Hematopoietic multipotent progenitor cell treated with erythropoietin and hydrocortisone succinate and interleukin-3 and kit ligand, for 6 days (in vitro differentiated cells): ENCODE results near the gene SIX1.

Experiments
- DNase-seq: peaks from one replicate; pipeline ENCODE4 v3.0.0-alpha.2; 2015

The SIX1 gene

DNA sequence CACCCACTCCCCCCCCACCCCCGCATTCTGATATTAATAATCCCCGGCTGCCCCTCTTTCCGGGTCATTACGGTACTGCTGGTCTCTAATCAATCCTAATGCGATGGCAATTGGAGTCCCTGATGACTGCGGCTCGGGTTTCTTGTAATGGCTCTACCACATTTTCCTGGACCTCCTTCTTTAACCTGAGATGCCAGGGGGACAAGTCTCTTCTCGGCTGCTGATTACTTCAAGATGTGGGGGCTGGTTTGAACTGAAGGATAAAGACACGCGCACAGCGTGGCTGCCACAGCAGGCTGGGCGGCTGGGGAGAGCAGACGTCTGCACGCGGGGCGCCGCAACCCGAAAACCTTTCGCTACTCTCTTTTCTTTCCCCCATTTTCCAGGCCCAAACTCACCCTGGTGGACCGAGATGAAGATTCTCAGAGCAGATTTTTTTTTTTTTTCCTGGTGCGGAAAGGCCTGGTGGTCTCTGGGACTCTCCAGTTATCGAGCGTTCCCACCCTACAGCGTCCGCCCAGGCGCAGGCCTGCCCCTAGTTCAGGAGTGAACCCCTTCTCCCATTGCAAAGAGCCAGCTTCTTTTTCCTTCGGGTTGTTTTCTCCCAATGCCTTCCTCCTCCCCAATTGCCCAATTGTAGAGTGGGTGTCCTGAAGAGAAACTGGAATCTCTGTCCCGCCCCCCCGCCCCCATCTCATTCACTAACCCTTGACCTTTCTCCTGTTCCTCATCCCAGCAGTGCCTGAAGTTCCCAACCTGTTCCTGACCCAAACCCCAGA, 6.0 kb upstream of the SIX1 start:
- no peak for DNase-seq

GRCh38 chr14:60654334-60654821, 5.1 kb upstream of the SIX1 start:
- no peak for DNase-seq

DNA sequence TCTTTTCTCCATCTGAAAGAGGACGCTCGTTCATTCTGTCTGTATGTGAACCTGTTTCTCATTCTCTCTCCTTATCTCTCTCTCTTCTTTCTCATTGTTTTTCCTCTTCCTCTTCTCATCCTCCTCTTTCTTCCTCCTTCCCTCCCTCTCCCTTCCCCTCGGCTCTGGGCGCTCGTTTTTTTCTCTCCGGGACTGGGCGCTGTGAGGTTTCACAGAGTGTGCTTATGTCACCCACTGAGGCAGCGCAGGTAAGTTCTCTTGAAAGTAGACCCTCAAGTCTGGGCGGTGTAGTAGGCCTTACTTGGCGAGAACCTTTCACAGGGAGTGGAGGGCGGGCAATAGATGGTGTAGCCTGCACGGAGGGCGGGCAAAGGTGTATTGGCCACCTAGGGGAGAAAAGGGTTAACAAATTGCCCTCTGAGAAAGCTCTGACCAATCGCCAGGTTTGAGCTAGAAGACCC, 4.5 kb upstream of the SIX1 start:
- no peak for DNase-seq

GRCh38 chr14:60652674-60653651, 3.7 kb upstream of the SIX1 start:
- no peak for DNase-seq

DNA sequence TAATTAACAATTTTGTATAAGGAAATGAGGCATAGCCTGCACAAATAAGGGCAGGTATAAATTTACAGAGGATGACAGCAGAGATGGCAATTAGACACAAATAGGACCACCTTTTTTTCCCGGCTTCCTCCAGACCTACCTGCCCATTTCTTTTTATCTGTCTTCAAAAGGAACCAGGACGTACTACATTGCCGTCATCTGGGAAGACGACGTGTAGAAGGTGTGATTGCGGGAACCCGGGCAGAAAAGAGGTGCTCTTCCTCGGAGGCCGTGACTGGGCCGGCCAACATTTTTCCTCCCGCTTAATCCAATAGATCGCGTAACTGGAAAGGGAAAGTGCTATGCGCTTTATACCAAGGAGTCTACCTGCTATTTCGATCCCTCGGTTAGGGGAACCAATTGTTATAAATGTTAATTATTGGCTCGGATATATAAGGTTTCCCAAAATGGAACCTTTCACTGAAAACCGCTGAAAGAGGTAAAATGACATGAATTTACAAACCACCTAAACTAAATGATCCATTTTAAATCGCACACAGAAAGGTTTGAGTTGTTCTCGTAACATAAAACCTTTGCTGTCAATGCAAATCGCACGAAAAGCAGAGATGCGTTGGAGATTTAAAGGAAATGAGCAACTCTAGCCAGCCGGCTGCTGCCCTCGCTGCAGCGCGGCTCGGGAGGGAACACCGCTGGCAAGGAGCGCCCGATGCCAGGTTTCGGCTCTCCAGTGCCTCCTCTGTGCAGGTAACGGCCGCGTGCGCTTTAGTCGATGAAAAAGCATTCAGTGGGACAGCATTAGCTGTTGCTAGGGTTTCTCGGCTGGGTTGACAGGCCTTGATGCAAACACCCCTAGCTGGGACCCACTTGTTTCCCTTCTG, 2.8 kb upstream of the SIX1 start:
- no peak for DNase-seq

GRCh38 chr14:60651086-60651795, 2.0 kb upstream of the SIX1 start:
- DNase-seq, result no peak

- DNase-seq, result no peak
These were observed 1.2 kb upstream of the SIX1 start for GRCh38 chr14:60650373-60650961.

- no peak for DNase-seq
These were observed 647 bp upstream of the SIX1 start for GRCh38 chr14:60649875-60650372.

DNA sequence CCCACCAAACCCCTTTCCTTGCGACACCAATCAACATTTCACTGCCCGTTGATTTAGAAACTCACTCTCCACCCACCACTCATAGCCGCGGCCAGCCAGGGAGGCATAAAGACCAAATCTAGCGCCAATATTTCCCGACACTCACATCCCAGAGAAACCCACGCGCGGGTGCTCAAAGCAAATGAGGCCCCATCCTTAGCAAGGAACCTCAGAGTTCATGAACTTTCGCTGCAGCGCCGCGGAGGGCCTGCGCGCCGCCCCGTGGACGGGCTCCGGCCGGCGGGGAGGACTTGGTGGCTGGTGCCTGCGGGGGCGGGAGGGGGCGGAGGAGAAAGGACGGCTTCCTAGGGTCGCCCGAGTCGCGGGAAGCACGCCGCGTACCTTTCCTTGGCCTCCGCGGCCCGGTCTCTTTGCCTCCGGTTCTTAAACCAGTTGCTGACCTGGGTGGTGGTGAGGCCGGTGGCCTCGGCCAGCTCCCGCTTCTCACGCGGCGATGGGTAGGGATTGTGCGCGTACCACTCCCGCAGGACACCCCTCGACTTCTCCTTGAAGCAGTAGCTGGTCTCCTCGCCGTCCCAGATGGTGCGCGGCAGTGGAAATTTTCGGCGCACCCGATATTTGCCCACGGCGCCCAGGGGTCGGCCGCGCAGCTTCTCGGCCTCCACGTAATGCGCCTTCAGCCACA, 886 bp downstream of the SIX1 start:
- DNase-seq, result no peak

GRCh38 chr14:60647837-60648248, 1.4 kb downstream of the SIX1 start:
- DNase-seq, result no peak

DNA sequence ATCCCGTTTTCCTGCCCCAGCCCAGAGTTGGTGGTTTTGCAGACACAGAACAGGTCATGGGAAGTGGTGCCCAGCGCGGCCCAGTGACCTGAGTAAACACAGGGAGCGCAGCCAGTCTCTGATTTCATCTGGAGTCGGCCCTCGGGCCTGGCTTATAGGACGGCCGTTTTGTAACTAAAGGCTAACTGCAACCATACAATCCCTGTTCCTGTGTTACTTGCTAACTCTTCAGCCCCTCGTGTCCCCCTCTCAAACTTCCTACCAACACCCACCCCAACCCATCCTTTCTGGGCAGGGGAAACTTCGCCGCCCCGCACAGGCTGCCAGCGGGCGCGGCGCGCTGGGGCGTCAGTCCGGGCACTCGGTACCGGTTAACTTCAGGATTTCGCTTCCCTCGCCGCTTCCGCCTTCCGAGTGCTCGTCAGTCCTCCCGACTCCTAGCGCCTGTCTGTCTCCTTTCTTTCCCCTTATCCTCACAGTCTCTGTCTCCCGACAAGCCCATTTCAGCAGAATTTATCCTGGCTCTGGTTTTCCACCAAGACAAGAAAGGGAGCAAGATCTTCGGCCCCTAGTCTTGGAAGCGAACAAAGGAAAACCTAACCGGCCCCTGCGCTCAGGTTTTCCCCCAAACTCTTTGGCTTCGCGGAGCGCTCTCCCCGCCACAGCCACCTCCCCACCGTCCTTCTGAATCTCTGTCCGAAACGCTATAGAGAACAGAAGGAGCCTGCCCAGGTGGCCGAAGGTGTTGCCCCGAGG, 2.0 kb downstream of the SIX1 start:
- DNase-seq, result no peak

- DNase-seq, result no peak
These were observed 3.0 kb downstream of the SIX1 start for GRCh38 chr14:60646226-60646818.

DNA sequence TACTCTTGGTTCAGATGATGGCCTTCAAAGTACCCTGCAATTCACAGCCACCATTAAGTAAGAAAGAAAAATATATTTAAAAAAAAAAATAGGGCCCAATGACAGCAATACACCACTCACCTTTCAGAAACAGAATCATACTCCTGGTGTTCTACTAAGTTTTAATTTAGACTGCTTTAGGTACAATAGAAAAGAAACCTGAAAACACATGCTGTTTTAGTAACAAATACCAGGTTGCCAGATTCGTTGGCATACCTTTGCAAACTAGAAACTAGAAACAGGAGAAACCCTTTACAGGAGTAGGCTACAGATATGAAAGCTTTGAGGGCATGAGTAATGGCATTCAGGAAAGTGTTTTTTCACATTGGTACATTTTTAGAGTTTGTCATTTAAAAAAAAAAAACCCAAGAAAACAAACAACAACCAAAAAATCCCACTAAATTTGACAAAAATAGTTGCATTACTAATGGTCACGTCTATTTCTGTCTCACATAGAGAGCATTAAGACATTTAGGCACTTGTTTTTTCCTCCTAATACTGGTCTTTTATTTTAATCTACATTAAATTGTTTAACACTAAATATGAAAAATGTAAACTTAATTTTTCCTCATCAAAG, 4.0 kb downstream of the SIX1 start:
- DNase-seq, result no peak

GRCh38 chr14:60644666-60645065, 4.6 kb downstream of the SIX1 start:
- DNase-seq, result no peak

GRCh38 chr14:60643463-60644314, 5.6 kb downstream of the SIX1 start:
- DNase-seq, result no peak

DNA sequence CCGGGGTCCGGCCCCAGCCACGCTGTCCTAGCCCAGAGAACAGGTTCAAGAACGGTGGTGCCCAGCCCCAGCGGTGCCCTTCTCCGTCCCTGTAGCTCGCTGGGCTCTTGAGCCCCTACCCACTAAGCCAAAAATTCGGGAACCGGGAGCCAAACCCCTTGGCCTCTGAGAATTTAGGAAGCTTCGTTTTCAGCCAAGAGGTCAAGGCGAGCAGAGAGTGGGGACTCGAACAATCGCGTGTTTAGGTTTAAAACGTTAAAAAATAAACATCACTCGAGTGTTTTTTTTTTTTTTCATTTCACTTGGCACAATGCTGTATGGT, 6.2 kb downstream of the SIX1 start:
- DNase-seq, result no peak

GRCh38 chr14:60642270-60643140, 6.8 kb downstream of the SIX1 start:
- no peak for DNase-seq
